MM.1S (cell line): ENCODE results near the gene ATP5ME.

Source experiments
- DNase-seq: peaks from one replicate; pipeline ENCODE4 v3.0.0-alpha.2; 2015
- H2AFZ ChIP-seq: fragments of 300-600 bp; sonication (generic); 2 replicates; pipeline ENCODE4 v1.6.0; 2016; ENCODE audit warnings: antibody characterized with exemption, low read length
- H3F3A ChIP-seq: fragments of 300-600 bp; sonication (generic); 2 replicates; pipeline ENCODE4 v1.6.1; 2016; ENCODE audit warnings: mild to moderate bottlenecking, antibody characterized with exemption, low read length, moderate library complexity, mixed read lengths; ENCODE audit not compliant: insufficient read depth
- H3K27ac ChIP-seq: fragments of 300-600 bp; sonication (generic); 2 replicates; pipeline ENCODE4 v1.5.1; 2016; ENCODE audit warnings: mild to moderate bottlenecking, low read length
- H3K27me3 ChIP-seq: fragments of 300-600 bp; sonication (generic); replicated peaks from 2 replicates; pipeline ENCODE4 v1.6.0; 2016; ENCODE audit warnings: low read length; ENCODE audit not compliant: insufficient read depth
- H3K36me3 ChIP-seq: fragments of 300-600 bp; sonication (generic); replicated peaks from 2 replicates; pipeline ENCODE4 v1.6.1; 2016; ENCODE audit warnings: mild to moderate bottlenecking, low read length, mixed read lengths; ENCODE audit not compliant: insufficient read depth
- H3K4me1 ChIP-seq: fragments of 300-600 bp; sonication (generic); 2 replicates; pipeline ENCODE4 v1.6.1; 2016; ENCODE audit warnings: low read length, mixed read lengths
- H3K4me2 ChIP-seq: fragments of 300-600 bp; sonication (generic); 2 replicates; pipeline ENCODE4 v1.6.0; 2016; ENCODE audit warnings: low read depth, low read length
- H3K4me3 ChIP-seq: fragments of 300-600 bp; sonication (generic); 2 replicates; pipeline ENCODE4 v1.5.1; 2016; ENCODE audit warnings: low read length, mixed read lengths
- H3K79me2 ChIP-seq: fragments of 300-600 bp; sonication (generic); 2 replicates; pipeline ENCODE4 v1.6.1; 2016; ENCODE audit warnings: mixed run types, low read length, mixed read lengths
- H3K9ac ChIP-seq: fragments of 300-600 bp; sonication (generic); 2 replicates; pipeline ENCODE4 v1.6.1; 2016; ENCODE audit warnings: low read length, mixed read lengths
- H3K9me2 ChIP-seq: fragments of 300-600 bp; sonication (generic); replicated peaks from 2 replicates; pipeline ENCODE4 v1.6.1; 2016; ENCODE audit warnings: mild to moderate bottlenecking, low read length, mixed read lengths; ENCODE audit not compliant: insufficient read depth
- H3K9me3 ChIP-seq: fragments of 300-600 bp; sonication (generic); replicated peaks from 2 replicates; pipeline ENCODE4 v1.6.1; 2016; ENCODE audit warnings: mild to moderate bottlenecking, low read length, mixed read lengths; ENCODE audit not compliant: insufficient read depth
- H4K20me1 ChIP-seq: fragments of 300-600 bp; sonication (generic); 2 replicates; pipeline ENCODE4 v1.6.1; 2016; ENCODE audit warnings: mild to moderate bottlenecking, low read length, moderate library complexity, mixed read lengths; ENCODE audit not compliant: insufficient read depth
- EZH2 ChIP-seq: fragments of 300-600 bp; sonication (generic); optimal IDR thresholded peaks from 2 replicates; pipeline ENCODE3; 2017; ENCODE audit warnings: low read depth, mild to moderate bottlenecking, antibody characterized with exemption, low read length, mixed read lengths
- EZH2phosphoT487 ChIP-seq: fragments of 300-600 bp; sonication (generic); IDR thresholded peaks from 2 replicates; pipeline ENCODE4 v1.6.1; 2018; ENCODE audit warnings: antibody characterized with exemption, low read length
- TF ChIP-seq, protein P1 (sequence below): fragments of 300-600 bp; sonication (generic); IDR thresholded peaks from 2 replicates; pipeline ENCODE4 v1.5.1; 2016; ENCODE audit warnings: antibody characterized with exemption, low read length, mixed read lengths

Gene ATP5ME

DNA sequence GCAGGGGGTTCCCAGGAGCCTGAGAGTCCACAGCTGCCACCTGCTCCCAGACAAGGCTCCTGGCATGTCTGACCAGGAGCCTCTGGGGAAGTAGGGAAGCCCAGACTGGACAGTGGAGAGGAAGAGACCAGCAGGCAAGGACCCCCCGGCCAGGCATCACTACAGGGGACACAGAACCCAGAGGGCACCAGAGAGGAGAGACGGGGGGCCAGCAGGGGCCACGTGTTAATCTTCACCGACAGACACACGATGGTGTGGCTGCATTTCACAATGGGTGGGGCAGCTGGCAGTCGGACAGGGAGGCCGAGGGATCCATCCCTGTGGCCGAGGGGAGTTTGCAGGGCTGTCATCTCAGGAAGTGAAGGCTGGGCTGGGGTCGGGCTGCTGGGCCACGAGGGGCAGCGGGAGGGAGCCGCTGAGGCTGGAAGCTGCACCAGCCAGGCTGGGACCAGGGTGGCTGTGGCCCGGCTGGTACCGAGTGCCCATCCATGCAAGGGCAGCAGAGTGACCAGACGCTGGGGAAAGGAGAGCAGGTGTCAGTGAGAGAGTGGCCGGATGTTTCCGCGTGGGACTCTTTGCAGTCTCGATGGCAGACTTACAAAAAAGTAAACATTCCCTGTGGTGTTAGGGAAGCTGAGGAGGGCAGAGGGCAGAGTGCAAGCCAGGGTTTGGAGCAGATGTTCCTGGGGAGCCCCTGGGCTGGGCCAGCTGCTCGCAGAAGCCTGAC lies 44.0 kb downstream of the ATP5ME start:
- H3F3A ChIP-seq: no peaks in the 10 kb centered on the region
- H3K4me2 ChIP-seq: no peak overlapping the region
- H3K36me3 ChIP-seq: no peaks in the 10 kb centered on the region
- DNase-seq: no peak
- no peaks in the 10 kb centered on the region for H3K9me3 ChIP-seq
- no peaks in the 10 kb centered on the region for H4K20me1 ChIP-seq
- no peak overlapping the region for H3K27ac ChIP-seq
- H3K4me3 ChIP-seq: no peak overlapping the region
- no peaks in the 10 kb centered on the region for H3K9me2 ChIP-seq
- H3K9ac ChIP-seq: no peak overlapping the region
- TF ChIP-seq, protein P1, sequence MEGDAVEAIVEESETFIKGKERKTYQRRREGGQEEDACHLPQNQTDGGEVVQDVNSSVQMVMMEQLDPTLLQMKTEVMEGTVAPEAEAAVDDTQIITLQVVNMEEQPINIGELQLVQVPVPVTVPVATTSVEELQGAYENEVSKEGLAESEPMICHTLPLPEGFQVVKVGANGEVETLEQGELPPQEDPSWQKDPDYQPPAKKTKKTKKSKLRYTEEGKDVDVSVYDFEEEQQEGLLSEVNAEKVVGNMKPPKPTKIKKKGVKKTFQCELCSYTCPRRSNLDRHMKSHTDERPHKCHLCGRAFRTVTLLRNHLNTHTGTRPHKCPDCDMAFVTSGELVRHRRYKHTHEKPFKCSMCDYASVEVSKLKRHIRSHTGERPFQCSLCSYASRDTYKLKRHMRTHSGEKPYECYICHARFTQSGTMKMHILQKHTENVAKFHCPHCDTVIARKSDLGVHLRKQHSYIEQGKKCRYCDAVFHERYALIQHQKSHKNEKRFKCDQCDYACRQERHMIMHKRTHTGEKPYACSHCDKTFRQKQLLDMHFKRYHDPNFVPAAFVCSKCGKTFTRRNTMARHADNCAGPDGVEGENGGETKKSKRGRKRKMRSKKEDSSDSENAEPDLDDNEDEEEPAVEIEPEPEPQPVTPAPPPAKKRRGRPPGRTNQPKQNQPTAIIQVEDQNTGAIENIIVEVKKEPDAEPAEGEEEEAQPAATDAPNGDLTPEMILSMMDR: no peak
- no peak for TF ChIP-seq EZH2phosphoT487
- H3K4me1 ChIP-seq: no peaks in the 10 kb centered on the region
- no peak overlapping the region for H2AFZ ChIP-seq
- no peaks in the 10 kb centered on the region for H3K27me3 ChIP-seq
- H3K79me2 ChIP-seq: no peaks in the 10 kb centered on the region

DNA sequence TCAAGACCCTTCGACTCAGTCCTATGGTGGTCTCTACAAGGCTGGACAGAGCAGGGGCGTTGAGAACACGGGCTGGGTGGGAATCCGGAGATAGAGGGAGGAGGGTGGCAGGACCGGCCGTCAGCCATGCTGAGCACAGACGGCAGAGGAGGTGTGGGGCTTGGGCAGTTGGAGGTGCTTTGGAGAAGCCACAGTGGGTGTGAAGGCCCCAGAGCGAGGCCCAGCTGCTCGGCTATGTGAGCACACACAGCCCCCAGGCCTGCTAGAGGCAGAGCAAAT lies 44.5 kb downstream of the ATP5ME start:
- Histone ChIP-seq H2AFZ (no peak overlapping the region), H3K9me2 (no peaks in the 10 kb centered on the region), H3K27ac (no peak overlapping the region), H3K9ac (no peak overlapping the region), H3K79me2 (no peaks in the 10 kb centered on the region), H4K20me1 (no peaks in the 10 kb centered on the region), H3K4me1 (no peaks in the 10 kb centered on the region), H3K4me3 (no peak overlapping the region), H3K36me3 (no peaks in the 10 kb centered on the region), H3K4me2 (no peak overlapping the region), H3K27me3 (no peaks in the 10 kb centered on the region), H3K9me3 (no peaks in the 10 kb centered on the region), H3F3A (no peaks in the 10 kb centered on the region)
- TF ChIP-seq EZH2: no peak
- no peak for TF ChIP-seq EZH2phosphoT487
- TF ChIP-seq, protein P1: no peak
- no peak for DNase-seq

DNA sequence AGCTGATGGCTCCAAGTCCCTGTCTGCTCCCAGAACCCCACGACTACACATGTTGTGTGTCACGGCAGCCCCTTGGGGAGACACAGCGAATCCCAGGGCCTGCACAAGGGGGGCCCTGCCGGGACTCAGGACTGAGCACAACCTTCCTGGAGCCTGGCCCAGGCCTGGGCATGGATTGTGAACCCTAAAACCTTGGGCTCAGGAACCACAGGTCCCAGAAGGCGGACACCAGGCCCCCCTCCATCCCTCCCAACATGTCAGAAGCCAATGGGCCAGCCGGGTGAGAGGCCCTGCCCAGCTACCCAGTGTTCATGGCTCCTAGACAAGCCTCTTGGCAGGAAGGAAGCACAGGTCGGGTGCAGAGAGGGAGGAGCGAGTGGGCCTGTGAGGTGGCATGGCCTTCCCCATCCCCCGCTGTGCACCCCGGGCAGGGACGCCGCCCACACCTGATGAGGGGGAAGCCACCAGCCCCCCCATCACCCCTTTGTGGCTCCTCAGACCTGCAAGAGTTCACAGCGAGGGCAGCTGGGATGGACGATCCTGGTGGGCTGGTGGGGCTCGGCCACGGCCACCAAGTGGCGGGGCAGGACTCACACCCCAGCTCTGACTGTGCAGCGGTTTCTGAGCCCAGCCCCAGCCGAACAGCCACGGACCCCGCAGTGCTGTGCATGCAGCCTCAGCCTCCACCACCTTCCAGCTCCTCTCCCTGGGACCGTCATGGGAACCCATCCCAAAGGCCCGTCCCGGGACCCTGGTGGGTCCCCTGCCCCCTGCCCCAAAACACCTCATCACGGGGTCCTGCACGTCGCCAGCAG lies 45.0 kb downstream of the ATP5ME start:
- no peak overlapping the region for H3K27ac ChIP-seq
- H3K79me2 ChIP-seq: no peaks in the 10 kb centered on the region
- no peaks in the 10 kb centered on the region for H3K4me1 ChIP-seq
- H3K4me2 ChIP-seq: no peak overlapping the region
- no peak for DNase-seq
- no peaks in the 10 kb centered on the region for H4K20me1 ChIP-seq
- no peak overlapping the region for H3K4me3 ChIP-seq
- H3K9me3 ChIP-seq: no peaks in the 10 kb centered on the region
- no peaks in the 10 kb centered on the region for H3K36me3 ChIP-seq
- no peaks in the 10 kb centered on the region for H3F3A ChIP-seq
- no peaks in the 10 kb centered on the region for H3K9me2 ChIP-seq
- H2AFZ ChIP-seq: no peak overlapping the region
- no peak for TF ChIP-seq EZH2phosphoT487
- TF ChIP-seq, protein P1: no peak
- no peak for TF ChIP-seq EZH2
- no peak overlapping the region for H3K9ac ChIP-seq
- no peaks in the 10 kb centered on the region for H3K27me3 ChIP-seq
